GM12878 (cell line): ENCODE data around the gene CALM3. TPM values are rescaled to one million over a fixed set of nuclear protein-coding genes. Genes with fewer than 3 reads are reported as not detected.

Source experiments
- CREM ChIP-seq: IDR thresholded peaks from 2 replicates; pipeline ENCODE4 v1.6.1; 2014; ENCODE audit warnings: antibody characterized with exemption, low read depth
- CTCF ChIP-seq, 3 experiments: IDR thresholded peaks in 2 of 3; conservative IDR thresholded peaks in 1 of 3; 2 replicates each; pipeline ENCODE4 v1.5.1; 2011; ENCODE audit warnings: low read depth in 3 of 3, low read length in 3 of 3, mild to moderate bottlenecking in 3 of 3, control low read depth in 2 of 3, moderate library complexity in 2 of 3, inconsistent platforms in 1 of 3, mixed read lengths in 1 of 3; ENCODE audit not compliant: control insufficient read depth in 2 of 3, insufficient read depth in 1 of 3; ENCODE audit errors: extremely low read depth in 1 of 3
- ELK1 ChIP-seq: IDR thresholded peaks from 2 replicates; pipeline ENCODE4 v1.6.1; 2012; ENCODE audit warnings: low read depth, low read length, improper control_type of control experiment
- FOS ChIP-seq: IDR thresholded peaks from 3 replicates; pipeline ENCODE4 v1.6.1; 2011; ENCODE audit warnings: borderline replicate concordance; ENCODE audit not compliant: insufficient read length; ENCODE audit errors: extremely low read depth
- FOXM1 ChIP-seq: IDR thresholded peaks from 2 replicates; pipeline ENCODE4 v1.6.1; 2012; ENCODE audit warnings: low read depth, mild to moderate bottlenecking, inconsistent platforms, low read length, moderate library complexity
- HDAC6 ChIP-seq: fragments of 200-600 bp; sonication (generic); IDR thresholded peaks from one replicate; pipeline ENCODE4 v1.8.0; 2017; ENCODE audit warnings: antibody characterized with exemption; ENCODE audit not compliant: unreplicated experiment
- IKZF1 ChIP-seq: fragments of 450-650 bp; conservative IDR thresholded peaks from 2 replicates; pipeline ENCODE4 v1.6.1; 2017; ENCODE audit warnings: antibody characterized with exemption, mild to moderate bottlenecking
- IRF5 ChIP-seq: fragments of 450-650 bp; IDR thresholded peaks from 2 replicates; pipeline ENCODE4 v1.6.1; 2017; ENCODE audit warnings: borderline replicate concordance
- JUNB ChIP-seq: IDR thresholded peaks from 2 replicates; pipeline ENCODE4 v1.6.1; 2016; ENCODE audit warnings: antibody characterized with exemption, mild to moderate bottlenecking
- MTA2 ChIP-seq: fragments of 450-650 bp; IDR thresholded peaks from 2 replicates; pipeline ENCODE4 v1.6.1; 2016; ENCODE audit warnings: low read depth, mild to moderate bottlenecking, moderate library complexity
- MTA3 ChIP-seq: IDR thresholded peaks from 2 replicates; pipeline ENCODE4 v1.6.1; 2012; ENCODE audit warnings: low read length, inconsistent platforms, borderline replicate concordance
- POLR2A ChIP-seq: IDR thresholded peaks from 2 replicates; pipeline ENCODE4 v1.6.1; 2011; ENCODE audit warnings: low read depth, mild to moderate bottlenecking, low read length
- RB1 ChIP-seq: fragments of 450-650 bp; formaldehyde crosslinking; IDR thresholded peaks from 2 replicates; pipeline ENCODE4 v1.6.1; 2017; ENCODE audit warnings: mild to moderate bottlenecking, borderline replicate concordance
- SREBF2 ChIP-seq: IDR thresholded peaks from 2 replicates; pipeline ENCODE4 v1.6.1; 2012; ENCODE audit warnings: mild to moderate bottlenecking, low read length
- TARDBP ChIP-seq: IDR thresholded peaks from 2 replicates; pipeline ENCODE4 v1.6.1; 2016; ENCODE audit warnings: borderline replicate concordance
- ZBED1 ChIP-seq: IDR thresholded peaks from 2 replicates; pipeline ENCODE4 v1.6.1; 2016; ENCODE audit warnings: borderline replicate concordance
- ZNF622 ChIP-seq: fragments of 450-650 bp; IDR thresholded peaks from 2 replicates; pipeline ENCODE4 v1.6.1; 2017; ENCODE audit warnings: mild to moderate bottlenecking, inconsistent platforms
- polyA plus RNA-seq, 11 experiments: library from polyadenylated mRNA; depleted of rRNA in 4 of 11; unstranded in 6 of 11; stranded (reverse) in 5 of 11; fragments of >200 nt; fragmentation: Nextera tagmentation in 4 of 11; fragmentation: Illumina TruSeq in 1 of 11; extraction: Ambion mirVana in 4 of 11; extraction: Trizol in 1 of 11; gene quantifications; 1 replicate in 1 of 11; 2 replicates in 10 of 11; pipeline versions ENCODE4 v1.2.1 to v1.2.3, GENCODE V29; 2011 to 2016; ENCODE audit warnings: inconsistent platforms in 2 of 11, missing spikeins in 2 of 11, low read depth in 1 of 11
- total RNA-seq, 4 experiments: library from RNA; depleted of rRNA in 3 of 4; stranded (reverse); fragments of >200 nt in 3 of 4; fragmentation: Illumina TruSeq in 1 of 4; extraction: Trizol in 1 of 4; gene quantifications; 2 replicates each; pipeline versions ENCODE4 v1.2.1 to v1.2.3, GENCODE V29; 2013 to 2021
- TF ChIP-seq, protein P1 (sequence below): IDR thresholded peaks from 2 replicates; pipeline ENCODE4 v1.6.1; 2011; ENCODE audit warnings: borderline replicate concordance, low read depth, mild to moderate bottlenecking, moderate library complexity, mixed read lengths, low read length; ENCODE audit not compliant: insufficient read depth; ENCODE audit errors: extremely low read length
- TF ChIP-seq, protein P2 (sequence below): fragments of 450-650 bp; formaldehyde crosslinking; IDR thresholded peaks from 2 replicates; pipeline ENCODE4 v1.4.0; 2022; ENCODE audit warnings: mild to moderate bottlenecking, moderate library complexity

Gene CALM3
- total and polyA plus RNA-seq, 10 of the 15 experiments (the other 5 are each of a cell fraction or from before 2014, with no cell fraction given), result 164 to 849 (median 347) TPM

DNA sequence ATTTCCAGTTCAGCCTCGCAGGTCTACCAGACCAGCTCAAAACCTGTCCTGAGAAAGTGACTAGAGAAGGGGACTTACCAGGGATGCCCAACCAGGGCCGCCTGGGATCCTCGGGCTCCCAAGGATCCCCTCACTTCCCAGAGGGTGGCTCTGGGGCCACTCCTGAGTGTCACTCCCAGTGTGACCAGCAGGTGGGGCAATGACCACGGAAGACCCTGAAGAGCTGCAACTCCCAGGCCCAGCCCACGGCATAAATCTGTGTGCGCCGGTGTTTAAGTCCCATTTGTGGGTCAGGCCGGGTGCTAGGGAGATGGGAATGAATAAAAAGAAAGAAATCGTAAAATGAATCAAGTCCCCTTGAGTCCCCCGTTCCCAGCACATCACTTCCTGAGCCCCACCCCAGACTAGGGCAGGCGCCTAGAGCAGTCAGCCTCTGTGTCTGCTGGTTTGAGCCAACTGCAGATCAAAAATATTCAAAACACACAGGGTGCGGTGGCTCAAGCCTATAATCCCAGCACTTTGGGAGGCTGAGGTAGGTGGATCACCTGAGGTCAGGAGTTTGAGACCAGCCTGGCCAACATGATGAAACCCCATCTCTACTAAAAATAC, 13.1 kb downstream of the CALM3 start (continued):
- TF ChIP-seq RB1 (0 out of 2 replicates have a peak, but pooled peaks have one; percentile 28), ZBED1 (no peak), TARDBP (no peak), JUNB (no peak), CREM (no peak), FOS (no peak), FOXM1 (no peak), POLR2A (no peak), ELK1 (no peak), IRF5 (no peak), IKZF1 (peak; percentile 68; the same call in 1 of the 2 replicates), CTCF (IDR thresholded peaks at IDR 0.05 in 2 of 3, conservative IDR thresholded peaks at IDR 0.05 in 1 of 3; ENCODE audit: control insufficient read depth in 2 of 3, extremely low read depth in 1 of 3, insufficient read depth in 1 of 3, low read depth in 3 of 3, low read length in 3 of 3) (peak; percentile 88 to 92 (median 89)), MTA2 (no peak), HDAC6 (no peak), SREBF2 (no peak), MTA3 (no peak), ZNF622 (no peak)
- TF ChIP-seq, protein P1, sequence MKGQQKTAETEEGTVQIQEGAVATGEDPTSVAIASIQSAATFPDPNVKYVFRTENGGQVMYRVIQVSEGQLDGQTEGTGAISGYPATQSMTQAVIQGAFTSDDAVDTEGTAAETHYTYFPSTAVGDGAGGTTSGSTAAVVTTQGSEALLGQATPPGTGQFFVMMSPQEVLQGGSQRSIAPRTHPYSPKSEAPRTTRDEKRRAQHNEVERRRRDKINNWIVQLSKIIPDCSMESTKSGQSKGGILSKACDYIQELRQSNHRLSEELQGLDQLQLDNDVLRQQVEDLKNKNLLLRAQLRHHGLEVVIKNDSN, result no peak
- TF ChIP-seq, protein P2, sequence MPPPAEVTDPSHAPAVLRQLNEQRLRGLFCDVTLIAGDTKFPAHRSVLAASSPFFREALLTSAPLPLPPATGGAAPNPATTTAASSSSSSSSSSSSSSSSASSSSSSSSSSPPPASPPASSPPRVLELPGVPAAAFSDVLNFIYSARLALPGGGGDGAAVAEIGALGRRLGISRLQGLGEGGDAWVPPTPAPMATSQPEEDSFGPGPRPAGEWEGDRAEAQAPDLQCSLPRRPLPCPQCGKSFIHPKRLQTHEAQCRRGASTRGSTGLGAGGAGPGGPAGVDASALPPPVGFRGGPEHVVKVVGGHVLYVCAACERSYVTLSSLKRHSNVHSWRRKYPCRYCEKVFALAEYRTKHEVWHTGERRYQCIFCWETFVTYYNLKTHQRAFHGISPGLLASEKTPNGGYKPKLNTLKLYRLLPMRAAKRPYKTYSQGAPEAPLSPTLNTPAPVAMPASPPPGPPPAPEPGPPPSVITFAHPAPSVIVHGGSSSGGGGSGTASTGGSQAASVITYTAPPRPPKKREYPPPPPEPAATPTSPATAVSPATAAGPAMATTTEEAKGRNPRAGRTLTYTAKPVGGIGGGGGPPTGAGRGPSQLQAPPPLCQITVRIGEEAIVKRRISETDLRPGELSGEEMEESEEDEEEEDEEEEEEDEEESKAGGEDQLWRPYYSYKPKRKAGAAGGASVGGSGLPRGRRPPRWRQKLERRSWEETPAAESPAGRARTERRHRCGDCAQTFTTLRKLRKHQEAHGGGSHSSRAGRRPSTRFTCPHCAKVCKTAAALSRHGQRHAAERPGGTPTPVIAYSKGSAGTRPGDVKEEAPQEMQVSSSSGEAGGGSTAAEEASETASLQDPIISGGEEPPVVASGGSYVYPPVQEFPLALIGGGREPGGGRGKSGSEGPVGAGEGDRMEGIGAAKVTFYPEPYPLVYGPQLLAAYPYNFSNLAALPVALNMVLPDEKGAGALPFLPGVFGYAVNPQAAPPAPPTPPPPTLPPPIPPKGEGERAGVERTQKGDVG (CRISPR knock-in tag), result no peak
